Nephron progenitor cell (in vitro differentiated cells): ENCODE measurements around the gene COA1.

Experiments used
- DNase-seq: peaks from one replicate; pipeline ENCODE4 v3.0.0; 2021
- H3K27ac Mint-ChIP-seq: 2 replicates; pipeline ENCODE4 v1.8.0; 2021; ENCODE audit warnings: mild to moderate bottlenecking, moderate library complexity, mixed read lengths
- H3K27me3 Mint-ChIP-seq: 2 replicates; pipeline ENCODE4 v1.8.0; 2021; ENCODE audit warnings: mild to moderate bottlenecking, low read depth, mixed read lengths; ENCODE audit not compliant: poor library complexity
- H3K36me3 Mint-ChIP-seq: 2 replicates; pipeline ENCODE4 v1.8.0; 2021; ENCODE audit warnings: low read depth, mixed read lengths
- H3K4me1 Mint-ChIP-seq: 2 replicates; pipeline ENCODE4 v1.8.0; 2021; ENCODE audit warnings: mixed read lengths
- H3K4me3 Mint-ChIP-seq: 2 replicates; pipeline ENCODE4 v1.8.0; 2021; ENCODE audit warnings: mild to moderate bottlenecking, moderate library complexity, mixed read lengths
- H3K9me3 Mint-ChIP-seq: 2 replicates; pipeline ENCODE4 v1.8.0; 2021; ENCODE audit warnings: mild to moderate bottlenecking, moderate library complexity, mixed read lengths
- TF ChIP-seq, protein P1 (sequence below): fragments of 200-600 bp; sonication (generic); IDR thresholded peaks from 2 replicates; pipeline ENCODE4 v1.5.0; 2021; ENCODE audit warnings: antibody characterized with exemption

COA1 gene

DNA sequence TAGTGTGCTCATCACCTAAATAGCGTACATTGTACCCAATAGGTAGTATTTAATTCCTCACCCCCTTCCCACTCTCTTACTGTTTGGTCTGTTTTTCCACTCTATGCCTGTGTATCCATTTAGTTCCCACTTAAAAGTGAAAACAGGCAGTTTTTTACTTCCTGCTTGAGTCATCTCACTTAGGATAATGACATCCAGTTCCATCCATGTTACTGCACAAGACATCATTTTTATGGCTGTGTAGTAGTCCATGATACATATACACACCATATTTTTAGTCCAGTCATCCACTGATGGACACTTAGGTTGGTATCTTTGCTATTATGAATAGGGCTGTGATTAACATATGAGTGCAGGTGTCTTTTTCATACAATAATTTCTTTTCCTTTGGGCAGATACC is 136.3 kb downstream of the COA1 start:
- DNase-seq: no peak
- H3K4me3 Mint-ChIP-seq: no peak overlapping the region
- H3K4me1 Mint-ChIP-seq: peaks cover 6% of the 10 kb centered on the region
- no peaks in the 10 kb centered on the region for H3K36me3 Mint-ChIP-seq
- H3K9me3 Mint-ChIP-seq: no peaks in the 10 kb centered on the region
- no peak overlapping the region for H3K27ac Mint-ChIP-seq
- no peaks in the 10 kb centered on the region for H3K27me3 Mint-ChIP-seq
- TF ChIP-seq, protein P1, sequence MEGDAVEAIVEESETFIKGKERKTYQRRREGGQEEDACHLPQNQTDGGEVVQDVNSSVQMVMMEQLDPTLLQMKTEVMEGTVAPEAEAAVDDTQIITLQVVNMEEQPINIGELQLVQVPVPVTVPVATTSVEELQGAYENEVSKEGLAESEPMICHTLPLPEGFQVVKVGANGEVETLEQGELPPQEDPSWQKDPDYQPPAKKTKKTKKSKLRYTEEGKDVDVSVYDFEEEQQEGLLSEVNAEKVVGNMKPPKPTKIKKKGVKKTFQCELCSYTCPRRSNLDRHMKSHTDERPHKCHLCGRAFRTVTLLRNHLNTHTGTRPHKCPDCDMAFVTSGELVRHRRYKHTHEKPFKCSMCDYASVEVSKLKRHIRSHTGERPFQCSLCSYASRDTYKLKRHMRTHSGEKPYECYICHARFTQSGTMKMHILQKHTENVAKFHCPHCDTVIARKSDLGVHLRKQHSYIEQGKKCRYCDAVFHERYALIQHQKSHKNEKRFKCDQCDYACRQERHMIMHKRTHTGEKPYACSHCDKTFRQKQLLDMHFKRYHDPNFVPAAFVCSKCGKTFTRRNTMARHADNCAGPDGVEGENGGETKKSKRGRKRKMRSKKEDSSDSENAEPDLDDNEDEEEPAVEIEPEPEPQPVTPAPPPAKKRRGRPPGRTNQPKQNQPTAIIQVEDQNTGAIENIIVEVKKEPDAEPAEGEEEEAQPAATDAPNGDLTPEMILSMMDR: no peak

DNA sequence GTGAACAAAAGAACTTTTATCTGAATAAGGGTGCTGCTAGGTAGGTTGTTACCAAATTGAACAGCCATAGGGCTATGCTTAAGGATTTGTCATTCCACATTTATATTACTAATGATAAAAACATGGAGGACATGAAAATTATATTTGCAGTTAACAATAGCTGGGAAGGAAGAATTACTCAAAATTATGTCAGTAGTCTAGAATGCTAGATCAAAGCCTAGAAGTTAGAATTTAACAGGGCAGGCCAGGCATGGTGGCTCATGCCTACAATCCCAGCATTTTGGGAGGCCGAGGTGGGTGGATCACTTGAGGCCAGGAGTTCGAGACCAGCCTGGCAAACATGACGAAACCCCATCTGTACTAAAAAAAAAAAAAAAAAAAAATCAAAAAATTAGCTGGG is 137.0 kb downstream of the COA1 start:
- H3K4me3 Mint-ChIP-seq: no peak overlapping the region
- H3K9me3 Mint-ChIP-seq: no peaks in the 10 kb centered on the region
- DNase-seq: no peak
- H3K4me1 Mint-ChIP-seq: peaks cover 6% of the 10 kb centered on the region
- H3K27ac Mint-ChIP-seq: no peak overlapping the region
- no peaks in the 10 kb centered on the region for H3K36me3 Mint-ChIP-seq
- TF ChIP-seq, protein P1: no peak
- H3K27me3 Mint-ChIP-seq: no peaks in the 10 kb centered on the region

DNA sequence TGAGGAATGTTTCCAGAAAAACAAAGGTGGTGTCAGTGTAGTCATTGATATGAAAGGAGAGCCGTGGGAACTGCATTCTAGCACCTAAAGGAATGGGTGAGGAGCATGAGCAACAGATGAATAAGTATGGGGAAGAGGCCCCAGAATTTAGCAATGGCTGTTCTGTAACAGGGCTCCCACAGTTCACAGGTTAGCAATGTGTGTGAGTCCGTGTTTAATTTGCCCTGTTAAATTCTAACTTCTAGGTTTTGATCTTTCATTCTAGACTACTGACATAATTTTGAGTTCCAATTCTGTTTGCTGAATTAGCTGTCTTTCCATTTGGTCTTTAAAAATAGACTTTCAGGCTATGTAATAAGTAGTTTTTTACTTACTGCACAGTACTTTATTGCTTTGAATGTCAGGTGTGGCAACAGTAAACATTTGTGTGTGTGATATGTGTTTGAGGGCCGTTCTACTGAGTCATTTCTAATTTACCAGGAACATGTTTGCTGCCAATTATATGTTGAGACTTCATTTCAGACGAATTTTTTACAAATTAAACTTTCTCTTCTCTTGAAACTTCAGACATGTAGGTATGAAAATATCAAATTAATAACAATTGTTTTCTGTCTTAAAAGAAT is 137.7 kb downstream of the COA1 start:
- Mint-ChIP-seq H3K27ac (peak overlapping the region; percentile 43), H3K27me3 (no peaks in the 10 kb centered on the region), H3K4me3 (no peak overlapping the region), H3K36me3 (no peaks in the 10 kb centered on the region), H3K9me3 (no peaks in the 10 kb centered on the region), H3K4me1 (peaks cover 6% of the 10 kb centered on the region)
- TF ChIP-seq, protein P1: no peak
- DNase-seq: no peak

DNA sequence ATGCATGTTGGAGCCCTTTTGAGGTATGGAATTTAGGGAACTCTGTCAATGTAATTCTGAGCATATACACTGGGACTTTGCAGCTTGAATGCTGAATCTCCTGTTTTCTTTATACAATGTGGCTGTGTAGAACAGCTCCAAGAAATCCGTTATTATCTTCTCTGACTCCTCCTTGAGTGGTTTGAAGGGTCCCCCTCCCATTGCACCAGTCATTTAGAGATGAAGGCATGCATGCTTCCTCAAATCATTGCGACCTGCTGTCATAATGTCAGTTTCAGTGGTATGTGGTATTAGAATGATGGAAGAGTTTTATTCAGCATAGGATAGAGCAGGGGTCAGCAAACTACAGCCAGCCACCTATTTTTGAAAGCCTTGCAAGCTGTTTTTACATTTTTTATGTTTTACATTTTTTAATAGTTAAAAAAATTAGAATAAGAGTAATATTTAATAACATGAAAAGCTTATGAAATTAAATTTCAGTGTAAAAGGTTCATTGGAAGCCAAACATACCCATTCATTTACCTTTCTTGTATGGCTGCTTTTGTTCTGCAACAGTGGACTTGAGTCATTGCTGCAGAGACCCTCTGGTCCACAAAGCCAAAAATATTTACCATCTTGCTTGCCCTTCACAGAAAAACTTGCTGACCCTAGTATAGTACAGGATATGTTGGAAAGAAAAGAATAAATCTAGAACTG is 138.3 kb downstream of the COA1 start:
- Mint-ChIP-seq H3K36me3 (no peaks in the 10 kb centered on the region), H3K4me1 (peaks cover 6% of the 10 kb centered on the region), H3K27me3 (no peaks in the 10 kb centered on the region), H3K9me3 (no peaks in the 10 kb centered on the region), H3K4me3 (no peak overlapping the region), H3K27ac (peak overlapping the region; percentile 43)
- DNase-seq: no peak
- TF ChIP-seq, protein P1: no peak

DNA sequence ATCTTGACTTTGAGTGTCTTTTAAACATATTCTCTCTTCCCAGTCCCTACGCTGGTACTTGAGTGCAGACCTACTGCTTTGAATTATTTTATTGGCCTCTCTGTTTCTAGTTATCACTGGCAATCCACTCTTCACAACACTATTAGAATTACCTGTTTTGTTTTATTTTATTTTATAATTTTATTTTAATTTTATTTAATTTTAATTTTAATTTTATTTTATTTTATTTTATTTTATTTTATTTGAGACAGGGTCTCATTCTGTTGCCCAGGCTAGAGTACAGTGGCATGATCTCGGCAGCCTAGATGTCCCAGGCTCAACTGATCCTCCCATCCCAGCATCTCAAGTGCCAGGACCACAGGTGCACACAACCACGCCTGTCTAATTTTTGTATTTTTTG is 139.6 kb downstream of the COA1 start:
- H3K9me3 Mint-ChIP-seq: no peaks in the 10 kb centered on the region
- H3K4me3 Mint-ChIP-seq: no peak overlapping the region
- no peak overlapping the region for H3K27ac Mint-ChIP-seq
- TF ChIP-seq, protein P1: no peak
- peaks cover 10% of the 10 kb centered on the region for H3K4me1 Mint-ChIP-seq
- DNase-seq: no peak
- H3K36me3 Mint-ChIP-seq: no peaks in the 10 kb centered on the region
- peaks cover 6% of the 10 kb centered on the region for H3K27me3 Mint-ChIP-seq
